GM23338 (cell line): ENCODE data around the gene APOBEC3F. TPM values are rescaled to one million over a fixed set of nuclear protein-coding genes. Genes with fewer than 3 reads are reported as not detected.
"Not testable (repeated sequence)": the region's sequence is repeated elsewhere in the genome, so short reads cannot be mapped to it uniquely, and the experiment has no call there.

Source experiments
- ATAC-seq: fragments of 200-7000 bp; cut with Tn5 transposase; 3 replicates; pipeline ENCODE4 v1.9.1; 2020
- DNase-seq: peaks from one replicate; pipeline ENCODE4 v3.0.0-alpha.2; 2015; ENCODE audit warnings: low spot score
- H2AFZ ChIP-seq: fragments of 200-600 bp; sonication (generic); 2 replicates; pipeline ENCODE4 v1.8.0; 2016; ENCODE audit warnings: antibody characterized with exemption, mild to moderate bottlenecking, moderate library complexity
- H3F3A ChIP-seq: fragments of 200-600 bp; sonication (generic); replicated peaks from 2 replicates; pipeline ENCODE4 v1.8.0; 2017; ENCODE audit warnings: antibody characterized with exemption, mixed run types, low read depth
- H3K27ac ChIP-seq: fragments of 200-600 bp; sonication (generic); 2 replicates; pipeline ENCODE4 v1.6.1; 2016; ENCODE audit warnings: low read depth
- H3K27me3 ChIP-seq: fragments of 200-600 bp; sonication (generic); 2 replicates; pipeline ENCODE4 v1.8.0; 2016; ENCODE audit warnings: mild to moderate bottlenecking, mixed run types, moderate library complexity; ENCODE audit not compliant: insufficient read depth
- H3K36me3 ChIP-seq: fragments of 200-600 bp; sonication (generic); 2 replicates; pipeline ENCODE4 v1.8.0; 2016; ENCODE audit warnings: mild to moderate bottlenecking; ENCODE audit not compliant: insufficient read depth
- H3K4me1 ChIP-seq: fragments of 200-600 bp; sonication (generic); 2 replicates; pipeline ENCODE4 v1.8.0; 2016; ENCODE audit warnings: mild to moderate bottlenecking, moderate library complexity; ENCODE audit not compliant: insufficient read depth
- H3K4me2 ChIP-seq: fragments of 200-600 bp; sonication (generic); 2 replicates; pipeline ENCODE4 v1.7.1; 2017; ENCODE audit warnings: mixed run types
- H3K4me3 ChIP-seq: fragments of 200-600 bp; sonication (generic); 2 replicates; pipeline ENCODE4 v1.6.1; 2016; ENCODE audit warnings: mixed run types
- H3K79me2 ChIP-seq: fragments of 200-600 bp; sonication (generic); replicated peaks from 2 replicates; pipeline ENCODE4 v1.8.0; 2017; ENCODE audit warnings: mild to moderate bottlenecking; ENCODE audit not compliant: insufficient read depth
- H3K9me2 ChIP-seq: fragments of 200-600 bp; sonication (generic); 2 replicates; pipeline ENCODE4 v1.8.0; 2017; ENCODE audit not compliant: insufficient read depth
- H4K20me1 ChIP-seq: fragments of 200-600 bp; sonication (generic); replicated peaks from 2 replicates; pipeline ENCODE4 v1.8.0; 2017; ENCODE audit warnings: mild to moderate bottlenecking; ENCODE audit not compliant: insufficient read depth
- H3K27ac Mint-ChIP-seq: 2 replicates; pipeline ENCODE4 v1.8.0; 2020; ENCODE audit warnings: inconsistent platforms, mild to moderate bottlenecking, moderate library complexity, mixed read lengths
- H3K27me3 Mint-ChIP-seq: 3 replicates; pipeline ENCODE4 v1.8.0; 2022; ENCODE audit warnings: low read depth, mild to moderate bottlenecking, moderate library complexity, mixed read lengths, inconsistent platforms; ENCODE audit not compliant: insufficient read depth, poor library complexity
- H3K36me3 Mint-ChIP-seq: 3 replicates; pipeline ENCODE4 v1.8.0; 2021; ENCODE audit warnings: low read depth, mild to moderate bottlenecking, inconsistent platforms, moderate library complexity, mixed read lengths
- H3K4me1 Mint-ChIP-seq: 3 replicates; pipeline ENCODE4 v1.8.0; 2020; ENCODE audit warnings: mild to moderate bottlenecking, inconsistent platforms, mixed read lengths
- H3K4me3 Mint-ChIP-seq: 3 replicates; pipeline ENCODE4 v1.8.0; 2021; ENCODE audit warnings: moderate library complexity, mild to moderate bottlenecking, inconsistent platforms, mixed read lengths
- H3K9me3 Mint-ChIP-seq: 3 replicates; pipeline ENCODE4 v1.8.0; 2020; ENCODE audit warnings: moderate library complexity, mild to moderate bottlenecking, inconsistent platforms, mixed read lengths
- CREB1 ChIP-seq: fragments of 250-450 bp; sonication (Bioruptor Pico); IDR thresholded peaks from 2 replicates; pipeline ENCODE4 v1.5.0; 2020; ENCODE audit warnings: low read depth, mild to moderate bottlenecking, moderate library complexity
- CTCF ChIP-seq, 2 experiments: fragments of 200-600 bp in 1 of 2; sonication (generic) in 1 of 2; conservative IDR thresholded peaks; 2 replicates each; pipeline versions ENCODE4 v1.5.1 to v1.6.1; 2016 to 2017; ENCODE audit warnings: antibody characterized with exemption in 2 of 2, low read depth in 2 of 2, mild to moderate bottlenecking in 2 of 2, moderate library complexity in 1 of 2
- ETS1 ChIP-seq: IDR thresholded peaks from 2 replicates; pipeline ENCODE4 v1.6.1; 2016; ENCODE audit warnings: antibody characterized with exemption
- EZH2 ChIP-seq: fragments of 200-600 bp; sonication (generic); IDR thresholded peaks from one replicate; pipeline ENCODE4 v1.8.0; 2017; ENCODE audit warnings: antibody characterized with exemption, mild to moderate bottlenecking, low read depth; ENCODE audit not compliant: unreplicated experiment
- EZH2phosphoT487 ChIP-seq: fragments of 200-600 bp; sonication (generic); IDR thresholded peaks from one replicate; pipeline ENCODE4 v1.8.1; 2018; ENCODE audit warnings: antibody characterized with exemption; ENCODE audit not compliant: unreplicated experiment
- JUNB ChIP-seq: IDR thresholded peaks from one replicate; pipeline ENCODE4 v1.6.1; 2016; ENCODE audit warnings: antibody characterized with exemption; ENCODE audit not compliant: unreplicated experiment
- NANOG ChIP-seq: IDR thresholded peaks from 2 replicates; pipeline ENCODE4 v1.6.1; 2016; ENCODE audit warnings: antibody characterized with exemption, borderline replicate concordance
- POLR2AphosphoS5 ChIP-seq: IDR thresholded peaks from 2 replicates; pipeline ENCODE4 v1.6.1; 2016; ENCODE audit warnings: antibody characterized with exemption, low read depth
- ZNF114 ChIP-seq: fragments of 250-450 bp; sonication (Bioruptor Pico); IDR thresholded peaks from 2 replicates; pipeline ENCODE4 v1.5.0; 2020; ENCODE audit warnings: mild to moderate bottlenecking, moderate library complexity
- polyA plus RNA-seq: library from polyadenylated mRNA; unstranded; fragments of >200 nt; fragmentation: Nextera tagmentation; extraction: Ambion mirVana; gene quantifications from 2 replicates; pipeline ENCODE4 v1.2.1, GENCODE V29; 2016
- total RNA-seq: library from RNA; depleted of rRNA; stranded (reverse); fragments of >200 nt; shearing (Covaris generic); gene quantifications from 2 replicates; pipeline ENCODE4 v1.2.3, GENCODE V29; 2014

The APOBEC3F gene
- total and polyA plus RNA-seq, 2 experiments from 2014 or later, result 3.4 TPM

DNA sequence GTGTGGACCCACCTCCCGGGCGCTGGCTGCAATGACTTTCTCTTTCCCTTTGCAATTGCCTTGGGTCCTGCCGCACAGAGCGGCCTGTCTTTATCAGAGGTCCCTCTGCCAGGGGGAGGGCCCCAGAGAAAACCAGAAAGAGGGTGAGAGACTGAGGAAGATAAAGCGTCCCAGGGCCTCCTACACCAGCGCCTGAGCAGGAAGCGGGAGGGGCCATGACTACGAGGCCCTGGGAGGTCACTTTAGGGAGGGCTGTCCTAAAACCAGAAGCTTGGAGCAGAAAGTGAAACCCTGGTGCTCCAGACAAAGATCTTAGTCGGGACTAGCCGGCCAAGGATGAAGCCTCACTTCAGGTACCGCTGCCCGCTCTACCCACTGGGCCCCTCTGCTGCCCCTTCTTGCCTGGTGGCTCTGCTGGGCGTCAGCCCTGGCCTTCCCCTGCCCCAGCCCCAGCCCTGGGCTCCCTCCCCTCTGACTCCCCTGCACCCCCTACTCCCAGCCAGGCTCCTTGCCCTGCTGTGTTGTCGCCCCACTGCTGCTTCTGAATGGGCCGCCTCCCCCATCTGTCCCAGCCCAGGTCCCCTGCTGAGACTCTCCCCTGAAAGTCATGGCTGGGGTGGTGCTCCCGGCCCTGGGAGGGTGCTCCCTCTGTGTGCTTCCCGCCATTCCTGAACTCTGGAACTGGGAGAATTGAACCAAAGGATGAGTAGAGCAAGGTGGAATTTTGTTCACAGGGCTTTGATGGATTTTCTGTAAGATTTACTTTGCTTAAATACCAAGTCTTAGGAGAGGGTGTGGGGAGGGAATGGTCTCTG, 36.6 kb downstream of the APOBEC3F start, which contains the start of gene APOBEC3G:
APOBEC3G (plus strand) TSS at position 250 of the 815 bp plus-strand sequence; CDS start at position 337, 87 bp downstream.
- H3K79me2 ChIP-seq, H3K27ac ChIP-seq, H3K27ac Mint-ChIP-seq, H4K20me1 ChIP-seq, H3F3A ChIP-seq, DNase-seq, H2AFZ ChIP-seq, H3K36me3 Mint-ChIP-seq, H3K27me3 ChIP-seq, H3K36me3 ChIP-seq, ATAC-seq, H3K9me2 ChIP-seq, H3K9me3 Mint-ChIP-seq: not testable (repeated sequence)
- Mint-ChIP-seq H3K4me1 (peaks cover 34% of the 10 kb centered on the region), H3K4me3 (peak within 1 kb of the TSS; percentile 50; the same call in 2 of the 3 replicates), H3K27me3 (peaks cover 21% of the 10 kb centered on the region)
- H3K4me2 ChIP-seq, result peak within 1 kb of the TSS; percentile 73
- H3K4me1 ChIP-seq, result peaks cover 13% of the 10 kb centered on the region
- peak within 1 kb of the TSS; percentile 42; the same call in 1 of the 2 replicates for H3K4me3 ChIP-seq

DNA sequence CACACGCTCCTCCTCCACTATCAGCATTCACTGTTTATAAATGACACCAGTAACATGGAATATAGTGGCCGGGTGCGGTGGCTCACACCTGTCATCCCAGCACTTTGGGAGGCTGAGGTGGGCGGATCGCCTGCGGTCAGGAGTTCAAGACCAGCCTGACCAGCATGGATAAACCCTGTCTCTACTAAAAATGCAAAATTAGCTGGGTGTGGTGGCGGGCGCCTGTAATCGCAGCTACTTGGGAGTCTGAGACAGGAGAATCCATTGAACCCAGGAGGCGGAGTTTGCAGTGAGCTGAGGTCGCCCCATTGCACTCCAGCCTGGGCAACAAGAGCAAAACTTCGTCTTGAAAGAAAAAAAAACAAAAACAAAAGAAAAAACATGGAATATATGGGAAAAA, 37.2 kb downstream of the APOBEC3F start:
- not testable (repeated sequence) for H2AFZ ChIP-seq, H4K20me1 ChIP-seq, H3K79me2 ChIP-seq, DNase-seq, H3K27ac ChIP-seq, H3K27me3 ChIP-seq, H3K9me3 Mint-ChIP-seq, H3K36me3 Mint-ChIP-seq, H3K27ac Mint-ChIP-seq, H3K4me3 ChIP-seq, H3K4me2 ChIP-seq, ATAC-seq, H3K4me3 Mint-ChIP-seq, H3K9me2 ChIP-seq, H3F3A ChIP-seq, H3K36me3 ChIP-seq
- peaks cover 32% of the 10 kb centered on the region for H3K4me1 Mint-ChIP-seq
- peaks cover 22% of the 10 kb centered on the region for H3K27me3 Mint-ChIP-seq
- peaks cover 13% of the 10 kb centered on the region for H3K4me1 ChIP-seq

DNA sequence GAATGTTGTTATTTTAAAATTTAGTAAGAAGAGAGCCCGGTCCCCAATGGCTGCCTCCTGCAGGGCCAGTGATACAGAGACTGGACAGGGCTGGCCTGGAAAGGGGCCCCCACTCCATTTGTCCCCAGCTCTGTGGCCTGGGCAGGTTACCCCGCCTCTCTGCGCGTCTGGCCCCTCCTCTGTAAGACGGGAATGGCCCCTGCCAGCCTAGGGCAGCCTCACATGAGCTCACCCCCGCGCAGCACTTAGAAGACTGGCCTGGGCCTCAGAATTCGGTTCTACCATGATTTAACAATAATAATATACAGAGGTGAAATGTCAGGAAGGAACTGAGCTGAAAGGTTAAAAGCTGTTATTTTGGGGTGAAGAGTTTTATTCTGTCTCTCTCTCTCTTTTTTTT, 37.7 kb downstream of the APOBEC3F start:
- no peak overlapping the region for H3K27ac Mint-ChIP-seq
- Histone ChIP-seq H4K20me1 (no peaks in the 10 kb centered on the region), H3K36me3 (no peaks in the 10 kb centered on the region), H3F3A (0 out of 2 replicates have a peak, but pooled peaks cover 3% of the 10 kb centered on the region), H3K4me3 (no peak overlapping the region), H3K79me2 (no peaks in the 10 kb centered on the region), H2AFZ (no peak overlapping the region), H3K27ac (no peak overlapping the region), H3K9me2 (no peaks in the 10 kb centered on the region), H3K4me2 (no peak overlapping the region), H3K27me3 (no peaks in the 10 kb centered on the region), H3K4me1 (peaks cover 13% of the 10 kb centered on the region)
- no peaks in the 10 kb centered on the region for H3K36me3 Mint-ChIP-seq
- H3K4me3 Mint-ChIP-seq, result no peak overlapping the region
- peaks cover 31% of the 10 kb centered on the region for H3K4me1 Mint-ChIP-seq
- ATAC-seq (no peak), DNase-seq (no peak)
- peaks cover 22% of the 10 kb centered on the region for H3K27me3 Mint-ChIP-seq
- H3K9me3 Mint-ChIP-seq, result no peaks in the 10 kb centered on the region
- no peak for TF ChIP-seq POLR2AphosphoS5
- TF ChIP-seq CTCF (conservative IDR thresholded peaks at IDR 0.05; ENCODE audit: low read depth in 2 of 2), result no peak
- TF ChIP-seq EZH2phosphoT487, result no peak
- no peak for TF ChIP-seq ETS1
- TF ChIP-seq NANOG, result no peak
- no peak for TF ChIP-seq ZNF114
- TF ChIP-seq EZH2, result no peak
- no peak for TF ChIP-seq JUNB
- TF ChIP-seq CREB1 (CRISPR knock-in tag), result no peak

DNA sequence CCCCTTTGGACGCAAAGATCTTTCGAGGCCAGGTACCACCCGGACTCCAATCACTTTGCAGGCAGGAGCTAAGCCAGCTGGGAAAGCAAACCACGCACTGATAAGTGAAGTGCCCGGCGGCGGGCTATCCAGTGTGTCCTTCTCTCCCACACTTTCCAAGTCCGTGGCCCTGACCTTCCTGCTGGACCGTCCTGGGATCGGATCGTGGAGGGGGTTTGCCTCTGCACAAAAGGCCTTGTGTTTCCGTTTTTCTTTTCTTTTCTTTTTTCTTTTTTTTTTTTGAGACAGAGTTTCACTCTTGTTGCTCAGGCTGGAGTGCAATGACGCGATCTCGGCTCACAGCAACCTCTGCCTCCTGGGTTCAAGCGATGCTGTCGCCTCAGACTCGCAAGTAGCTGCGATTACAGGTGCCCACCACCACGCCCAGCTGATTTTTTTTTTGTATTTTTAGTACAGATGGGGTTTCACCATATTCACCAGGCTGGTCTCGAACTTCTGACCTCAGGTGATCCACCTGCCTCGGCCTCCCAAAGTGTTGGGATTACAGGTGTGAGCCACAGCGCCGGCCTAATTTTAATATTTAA, 38.5 kb downstream of the APOBEC3F start:
- not testable (repeated sequence) for H3K9me3 Mint-ChIP-seq, H3K9me2 ChIP-seq, H3K36me3 Mint-ChIP-seq, ATAC-seq, H3K27ac Mint-ChIP-seq, H3K4me2 ChIP-seq, H4K20me1 ChIP-seq, H3K4me3 ChIP-seq, H3K27me3 ChIP-seq, H3K36me3 ChIP-seq, H3K4me1 ChIP-seq, H3F3A ChIP-seq, H3K27ac ChIP-seq, H2AFZ ChIP-seq, H3K79me2 ChIP-seq, DNase-seq, H3K4me3 Mint-ChIP-seq
- peaks cover 27% of the 10 kb centered on the region for H3K4me1 Mint-ChIP-seq
- H3K27me3 Mint-ChIP-seq, result peaks cover 19% of the 10 kb centered on the region
